ENCODE results near the gene BCKDK.

BCKDK gene

DNA sequence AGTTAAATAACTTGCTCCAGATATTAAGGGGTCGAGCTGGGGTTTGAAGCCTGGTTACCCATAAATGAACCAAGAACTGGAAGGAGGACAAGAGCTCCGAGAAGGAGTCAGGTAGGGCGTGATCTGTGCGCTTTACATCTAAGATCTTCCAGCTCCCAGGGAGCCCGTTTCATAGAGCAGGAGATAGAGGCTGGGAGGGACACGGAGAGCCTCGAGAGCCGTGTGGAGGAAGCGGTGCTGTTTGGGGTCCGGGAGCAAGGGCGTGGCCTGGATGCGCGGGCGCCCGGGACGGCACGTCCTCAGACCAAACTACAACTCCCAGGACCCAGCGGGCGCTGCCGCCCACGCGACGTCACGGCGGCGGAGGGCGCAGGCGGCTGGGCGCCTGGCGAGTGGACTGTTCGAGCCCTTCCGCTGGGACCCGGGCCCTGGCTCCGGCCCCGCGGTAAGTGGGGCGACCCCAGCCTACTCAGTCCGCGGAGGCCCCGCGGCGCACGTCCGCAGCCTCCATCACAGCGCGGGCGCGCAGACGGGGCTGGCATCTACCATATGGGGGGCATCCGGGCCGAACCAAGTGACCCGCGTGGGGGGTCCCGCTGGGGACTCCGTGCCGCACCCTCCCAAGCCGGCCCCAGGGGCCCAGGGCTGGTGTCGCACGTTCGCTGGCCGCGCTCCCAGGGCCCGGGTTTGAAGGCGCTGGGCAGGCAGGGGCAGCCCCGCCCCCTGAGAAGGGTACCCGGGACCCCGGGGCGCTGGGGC lies at the start of gene BCKDK:
Gene BCKDK (plus strand): TSS at position 352 of the 759 bp plus-strand sequence. CDS start 838 bp downstream, outside the sequence.
- no peak for DNase-seq

DNA sequence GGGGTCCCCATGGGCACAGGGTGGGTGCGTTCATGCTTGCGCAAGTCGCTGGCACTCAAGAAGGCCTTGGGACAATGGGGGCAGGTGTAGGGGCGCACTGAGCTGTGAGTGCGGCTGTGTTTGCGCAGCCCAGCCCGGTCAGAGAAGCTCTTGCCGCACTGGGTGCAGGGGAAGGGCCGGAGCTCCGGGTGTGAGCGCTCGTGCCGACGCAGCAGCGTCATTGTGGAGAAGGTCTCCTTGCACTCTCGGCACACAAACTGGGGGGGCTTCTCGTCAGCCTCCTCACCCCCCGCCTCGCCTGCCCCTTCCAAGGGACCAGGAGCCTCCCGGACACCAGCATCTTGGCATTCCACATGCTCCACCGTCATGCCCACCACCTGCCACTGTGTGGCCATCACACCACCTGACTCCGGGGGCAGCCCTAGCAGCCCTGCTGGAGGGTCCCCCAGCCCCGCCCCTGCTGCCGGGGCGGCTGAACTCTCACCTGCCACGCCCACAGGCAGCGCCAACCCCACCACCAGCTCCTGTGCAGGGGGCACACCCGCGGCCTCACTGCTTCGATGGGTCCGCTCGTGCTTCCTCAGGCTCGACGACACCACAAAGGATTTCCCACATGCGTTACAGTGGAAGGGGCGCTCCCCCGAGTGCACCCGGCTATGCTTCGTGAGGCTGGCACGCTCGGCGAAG lies 46.9 kb upstream of the BCKDK start:
- no peak for DNase-seq

DNA sequence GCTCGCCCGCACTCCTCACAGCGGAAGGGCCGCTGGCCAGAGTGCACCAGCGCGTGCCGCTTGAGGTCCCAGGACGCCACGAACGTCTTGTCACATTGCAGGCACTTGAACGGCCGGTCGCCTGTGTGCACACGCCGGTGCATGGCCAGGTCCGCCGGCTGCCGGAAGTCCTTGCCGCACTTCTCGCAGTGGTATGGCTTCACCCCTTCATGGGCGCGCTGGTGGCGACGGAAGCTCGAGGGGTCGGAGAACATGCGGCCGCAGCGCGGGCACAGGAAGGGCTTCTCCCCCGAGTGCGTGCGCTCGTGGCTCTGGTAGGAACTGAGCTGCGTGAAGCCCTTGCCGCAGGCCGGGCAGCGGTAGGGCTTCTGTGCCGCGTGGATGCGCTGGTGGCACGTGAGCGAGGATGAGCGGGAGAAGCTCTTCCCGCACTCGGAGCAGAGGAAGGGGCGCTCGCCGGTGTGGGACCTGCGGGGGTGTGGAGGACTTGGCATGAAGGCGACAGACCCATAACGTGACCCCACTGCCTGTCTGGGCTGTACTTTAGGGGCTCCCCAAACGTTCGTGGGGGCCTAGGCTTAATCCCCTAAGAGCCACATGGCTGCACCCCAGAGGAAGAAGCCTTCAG lies 46.3 kb upstream of the BCKDK start:
- no peak for DNase-seq

DNA sequence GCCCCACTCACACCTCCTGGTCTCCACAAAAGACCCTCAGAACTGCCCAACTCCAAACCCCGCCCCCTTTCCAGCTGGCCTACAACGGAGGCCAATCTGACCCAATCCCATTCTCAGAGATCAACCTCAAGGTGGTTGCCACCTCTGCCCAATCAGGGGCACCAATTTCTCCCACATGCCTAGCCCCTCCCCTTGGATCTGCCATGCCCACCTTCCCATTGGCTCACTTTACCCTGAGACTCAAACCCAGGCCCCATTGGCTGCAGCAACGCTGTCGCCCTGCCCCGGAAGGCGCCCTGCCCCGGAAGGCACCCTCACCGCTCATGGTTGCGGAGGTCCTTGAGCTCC lies 44.7 kb upstream of the BCKDK start:
- no peak for DNase-seq

DNA sequence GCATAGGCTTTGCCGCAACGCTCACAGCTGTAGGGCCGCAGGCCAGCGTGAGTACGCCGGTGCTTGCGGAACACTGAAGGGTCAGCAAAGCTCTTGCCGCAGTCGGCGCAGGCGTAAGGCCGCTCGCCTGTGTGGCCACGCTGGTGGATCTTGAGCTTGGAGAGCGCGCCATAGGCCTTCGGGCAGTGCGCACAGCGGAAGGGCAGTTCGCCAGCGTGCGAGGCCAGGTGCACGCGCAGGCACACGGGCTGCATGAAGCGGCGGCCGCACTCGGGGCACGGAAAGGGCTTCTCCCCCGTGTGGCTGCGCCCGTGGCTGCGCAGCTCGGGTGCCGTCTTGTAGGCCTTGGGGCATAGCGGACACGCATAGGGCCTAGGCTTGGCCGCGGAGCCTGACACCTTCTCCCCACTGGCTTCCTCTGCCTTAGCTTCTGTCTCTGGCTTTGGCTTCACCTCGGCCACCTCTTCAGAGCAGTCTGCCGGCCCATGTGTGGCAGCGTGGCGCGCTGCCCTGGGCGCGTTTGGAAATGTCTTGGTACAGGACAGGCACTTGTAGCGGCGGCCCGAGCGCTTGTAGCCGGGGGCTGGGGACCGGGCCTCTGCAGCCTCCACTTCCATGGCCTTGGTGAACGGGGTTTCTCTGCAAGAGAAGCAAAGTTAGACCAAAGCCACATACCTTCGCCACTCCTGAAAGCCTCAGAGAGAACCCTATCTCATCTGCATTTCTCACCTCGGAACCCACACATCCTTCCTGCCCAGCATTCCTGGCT lies 44.2 kb upstream of the BCKDK start:
- DNase-seq: no peak

DNA sequence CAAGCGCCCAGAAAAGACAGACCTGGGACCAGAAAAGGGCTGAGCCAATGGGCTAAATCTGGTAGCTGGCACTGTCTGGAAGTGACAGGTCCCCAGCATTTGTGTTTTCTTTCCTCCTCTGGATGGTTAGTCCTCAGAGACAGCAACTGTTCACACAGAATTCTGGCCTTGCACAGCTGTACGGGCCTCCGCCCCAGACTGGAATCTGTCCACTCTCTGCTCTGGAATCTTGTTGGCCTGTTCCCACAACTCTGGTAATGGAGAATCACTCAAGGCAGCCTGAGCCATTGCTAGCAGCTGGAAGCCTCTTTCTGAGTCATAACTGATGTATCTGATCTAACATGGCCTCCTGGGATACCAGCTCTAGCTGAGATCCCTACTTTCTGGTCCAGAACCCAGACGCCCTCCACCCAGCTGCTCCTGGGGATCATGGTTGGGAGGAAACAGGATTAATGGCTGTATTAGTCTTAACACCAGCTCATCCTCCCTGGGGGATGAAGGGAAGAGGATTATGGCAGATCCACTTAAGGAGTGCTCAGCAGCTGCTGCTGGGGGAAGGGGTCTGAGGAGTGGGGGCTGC lies 43.2 kb upstream of the BCKDK start:
- no peak for DNase-seq

DNA sequence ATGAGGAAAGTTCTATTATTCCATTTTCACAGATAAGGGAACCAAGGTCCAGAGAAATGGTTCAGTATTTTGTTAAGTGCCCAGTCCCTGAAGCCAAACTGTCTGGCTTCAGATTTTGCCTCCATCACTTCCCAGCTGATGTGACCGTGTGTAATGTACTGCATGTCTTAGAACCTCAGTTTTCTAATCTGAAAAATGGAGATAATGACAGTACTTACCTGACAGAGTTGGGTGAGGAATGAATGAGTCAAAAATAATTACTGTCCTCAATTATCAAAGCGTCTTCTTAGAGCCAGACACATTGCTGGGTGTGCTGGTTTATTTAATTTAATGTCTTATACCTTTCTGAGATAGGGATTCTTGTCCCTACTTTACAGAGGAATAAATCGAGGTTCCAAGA lies 40.8 kb upstream of the BCKDK start:
- DNase-seq: no peak

DNA sequence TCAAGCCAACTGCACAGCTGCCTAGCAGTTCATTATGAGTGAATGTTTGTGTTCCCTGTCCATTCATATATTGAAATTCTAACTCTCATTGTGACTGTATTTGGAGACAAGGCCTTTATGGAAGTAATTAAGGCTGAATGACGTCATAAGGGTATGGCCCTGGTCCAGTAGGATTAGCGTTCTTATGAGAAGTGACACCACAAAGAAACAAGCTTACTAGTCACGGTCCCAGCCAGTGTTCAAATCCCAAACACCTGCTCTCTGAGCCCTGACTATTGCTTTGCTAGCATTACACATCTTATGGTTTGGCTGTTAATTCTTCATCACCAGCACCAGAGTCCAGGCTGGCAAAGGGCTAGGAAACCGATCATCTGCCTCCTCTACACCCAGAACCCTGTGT lies 36.3 kb upstream of the BCKDK start:
- no peak for DNase-seq

DNA sequence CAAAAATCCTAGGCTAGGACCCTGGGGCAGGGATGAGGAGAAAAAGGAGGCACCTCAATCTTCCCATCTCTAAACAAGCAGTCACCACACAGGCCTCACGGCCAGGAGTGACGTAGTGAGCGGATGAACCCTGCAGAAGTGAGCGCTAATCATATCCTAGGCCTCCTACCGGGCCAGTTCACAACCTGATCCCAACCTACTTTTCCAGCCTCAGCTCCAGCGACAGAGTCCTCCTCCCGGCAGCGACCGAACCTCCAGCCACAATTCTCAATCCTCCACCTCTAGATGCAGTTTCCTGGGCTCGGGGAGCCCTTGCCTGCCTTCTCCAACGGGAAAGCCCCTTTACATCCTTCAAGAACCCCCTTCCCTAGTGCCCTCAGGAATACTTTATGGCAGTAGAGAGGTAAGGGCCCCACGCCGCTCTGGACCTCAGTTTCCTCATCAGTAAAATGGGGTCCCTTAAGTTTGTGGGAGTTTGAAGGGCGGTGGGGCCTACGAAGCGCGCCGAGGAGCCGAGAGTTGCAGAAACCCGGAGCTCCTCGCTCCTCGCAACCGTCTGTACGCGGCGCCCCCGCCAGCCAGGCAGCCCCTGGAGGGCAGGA lies 35.5 kb upstream of the BCKDK start:
- DNase-seq: no peak

DNA sequence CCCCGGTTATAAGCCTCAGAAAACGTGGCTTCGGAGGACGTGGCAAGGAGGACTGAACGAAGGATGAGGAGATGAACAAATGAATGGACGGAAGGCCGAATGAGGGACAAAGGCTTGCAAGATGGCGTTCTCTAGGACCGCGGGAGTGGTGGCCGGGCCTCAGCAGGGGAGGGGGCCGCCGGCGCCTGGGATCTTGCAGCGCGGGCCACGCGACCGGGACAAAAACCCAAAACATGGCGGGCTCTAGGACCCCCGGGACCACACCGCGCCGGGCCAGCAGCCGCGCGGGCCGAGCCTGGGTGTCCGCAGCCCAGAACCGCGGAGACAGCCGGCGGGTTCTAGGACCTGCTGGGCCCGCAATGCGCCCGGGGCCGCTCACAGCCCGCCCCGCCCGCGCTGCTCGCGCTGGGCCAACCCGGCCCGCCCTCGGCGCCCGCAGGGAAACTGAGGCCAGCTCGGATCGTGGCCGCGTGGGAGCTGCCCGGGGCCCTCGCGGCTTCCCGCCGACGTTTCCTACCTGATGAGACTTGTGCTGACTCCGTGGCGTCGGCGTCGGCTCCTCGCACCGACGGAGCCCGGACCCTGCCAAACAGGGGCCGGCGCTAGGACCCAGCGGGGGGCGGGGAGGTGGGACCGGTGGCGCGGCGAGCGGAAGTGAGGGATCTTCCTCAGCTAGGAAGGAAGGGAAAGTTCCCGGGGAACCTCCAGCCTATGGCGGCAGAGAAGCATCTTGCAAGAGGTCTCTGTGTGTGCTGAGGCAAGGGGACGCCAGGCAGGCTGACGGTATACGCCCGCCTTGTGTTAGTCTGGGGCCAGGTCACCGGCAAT lies 34.8 kb upstream of the BCKDK start:
- peak; percentile 83 for DNase-seq

DNA sequence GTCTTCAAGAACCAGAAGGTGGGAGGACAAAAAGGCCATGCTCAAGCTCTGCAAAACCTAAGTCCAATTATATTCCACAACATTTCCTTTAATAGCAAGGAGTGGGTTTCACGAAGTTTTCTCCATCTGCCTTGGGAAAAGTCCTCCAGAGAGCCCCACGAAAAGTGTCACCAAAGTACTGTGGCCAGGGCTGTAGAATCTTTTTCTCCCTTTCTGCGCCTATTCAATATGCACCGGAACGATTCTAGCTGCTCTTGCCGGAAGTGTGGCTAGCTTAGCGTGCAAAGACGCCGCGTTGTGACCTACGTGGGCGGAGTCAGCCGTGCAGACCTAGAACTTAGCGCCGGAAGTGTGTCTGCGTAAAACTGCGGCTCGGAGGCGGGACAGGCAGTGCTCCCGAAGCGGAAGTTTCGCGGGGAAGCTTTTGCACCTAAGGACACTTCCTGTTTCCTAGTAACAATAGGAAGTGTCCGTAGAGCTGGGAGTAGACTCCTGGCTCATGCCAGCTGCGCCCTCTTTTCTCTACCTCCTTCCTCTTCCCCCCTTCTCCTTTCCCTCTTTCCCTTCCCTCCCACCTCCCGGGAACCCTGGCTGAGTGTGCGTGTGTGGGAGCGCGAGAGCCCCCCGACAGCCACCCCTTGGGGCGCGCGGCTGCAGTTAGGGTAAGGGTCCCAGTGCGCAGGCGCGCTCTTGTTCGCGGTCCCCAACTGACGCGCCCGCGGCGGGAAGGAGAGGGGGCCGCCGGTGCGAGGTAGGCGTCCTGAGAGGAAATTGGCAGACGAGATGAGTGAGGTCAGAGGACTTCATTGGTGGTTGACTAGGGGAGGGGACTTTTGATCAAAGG lies 34.0 kb upstream of the BCKDK start, which contains the start of the genes ZNF646 and ZNF668:
Gene ZNF646 (plus strand): TSS at position 453 of the 844 bp plus-strand sequence. CDS start 1,903 bp downstream, outside the sequence.
Gene ZNF668 (minus strand): TSS at position 271 of the 844 bp plus-strand sequence. CDS start 9,781 bp downstream, outside the sequence.
- DNase-seq: peak; percentile 97

DNA sequence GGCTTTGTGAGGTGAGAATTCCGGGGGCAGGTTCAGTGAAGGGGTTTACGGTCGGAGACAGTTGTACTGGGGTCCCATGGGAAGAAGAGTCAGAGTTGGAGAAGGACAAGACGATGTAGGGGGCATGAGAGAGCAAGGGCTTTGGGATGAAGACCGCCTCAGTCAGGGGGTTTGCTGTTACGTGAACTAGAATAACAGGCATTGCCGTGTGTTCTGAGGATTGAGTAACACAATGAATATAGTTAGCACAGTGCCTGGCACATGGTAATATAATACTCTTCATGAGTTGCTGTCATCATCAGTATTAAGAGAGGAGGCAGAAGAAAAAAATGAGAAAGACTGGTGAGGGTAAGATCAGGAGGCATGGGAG lies 33.4 kb upstream of the BCKDK start:
- no peak for DNase-seq

DNA sequence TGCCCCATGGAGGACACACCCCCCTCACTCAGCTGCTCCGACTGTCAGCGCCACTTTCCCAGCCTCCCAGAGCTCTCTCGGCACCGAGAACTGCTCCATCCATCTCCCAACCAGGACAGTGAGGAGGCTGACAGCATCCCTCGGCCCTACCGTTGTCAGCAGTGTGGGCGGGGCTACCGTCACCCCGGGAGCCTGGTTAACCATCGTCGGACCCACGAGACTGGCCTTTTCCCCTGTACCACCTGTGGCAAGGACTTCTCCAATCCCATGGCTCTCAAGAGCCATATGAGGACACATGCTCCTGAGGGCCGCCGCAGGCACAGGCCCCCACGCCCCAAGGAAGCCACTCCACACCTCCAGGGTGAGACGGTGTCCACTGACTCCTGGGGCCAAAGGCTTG lies 31.9 kb upstream of the BCKDK start:
- DNase-seq: no peak

DNA sequence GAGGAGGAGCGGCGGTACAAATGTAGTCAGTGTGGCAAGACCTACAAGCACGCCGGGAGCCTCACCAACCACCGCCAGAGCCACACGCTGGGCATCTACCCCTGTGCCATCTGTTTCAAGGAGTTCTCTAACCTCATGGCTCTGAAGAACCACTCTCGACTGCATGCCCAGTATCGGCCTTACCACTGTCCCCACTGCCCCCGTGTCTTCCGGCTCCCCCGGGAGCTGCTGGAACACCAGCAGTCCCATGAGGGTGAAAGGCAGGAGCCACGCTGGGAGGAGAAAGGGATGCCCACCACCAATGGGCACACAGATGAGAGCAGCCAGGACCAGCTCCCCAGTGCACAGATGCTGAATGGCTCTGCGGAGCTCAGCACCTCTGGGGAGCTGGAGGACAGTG lies 31.2 kb upstream of the BCKDK start:
- DNase-seq: no peak

DNA sequence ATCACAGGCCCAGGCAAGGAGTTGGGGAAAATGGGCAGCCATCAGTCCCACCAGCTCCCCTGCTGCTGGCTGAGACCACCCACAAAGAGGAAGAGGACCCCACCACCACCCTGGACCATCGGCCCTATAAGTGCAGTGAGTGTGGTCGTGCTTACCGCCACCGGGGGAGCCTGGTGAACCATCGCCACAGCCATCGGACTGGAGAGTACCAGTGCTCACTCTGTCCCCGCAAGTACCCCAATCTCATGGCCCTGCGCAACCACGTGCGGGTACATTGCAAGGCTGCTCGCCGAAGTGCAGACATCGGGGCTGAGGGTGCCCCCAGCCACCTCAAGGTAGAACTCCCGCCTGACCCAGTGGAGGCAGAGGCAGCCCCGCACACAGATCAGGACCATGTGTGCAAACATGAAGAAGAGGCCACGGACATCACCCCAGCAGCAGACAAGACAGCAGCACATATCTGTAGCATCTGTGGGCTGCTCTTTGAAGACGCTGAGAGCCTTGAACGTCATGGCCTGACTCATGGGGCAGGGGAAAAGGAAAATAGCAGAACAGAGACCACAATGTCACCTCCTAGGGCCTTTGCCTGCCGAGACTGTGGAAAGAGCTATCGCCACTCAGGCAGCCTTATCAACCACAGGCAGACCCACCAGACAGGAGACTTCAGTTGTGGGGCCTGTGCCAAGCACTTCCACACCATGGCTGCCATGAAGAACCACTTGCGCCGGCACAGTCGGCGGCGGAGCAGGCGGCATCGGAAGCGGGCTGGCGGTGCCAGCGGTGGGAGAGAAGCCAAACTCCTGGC lies 30.4 kb upstream of the BCKDK start:
- DNase-seq: no peak

DNA sequence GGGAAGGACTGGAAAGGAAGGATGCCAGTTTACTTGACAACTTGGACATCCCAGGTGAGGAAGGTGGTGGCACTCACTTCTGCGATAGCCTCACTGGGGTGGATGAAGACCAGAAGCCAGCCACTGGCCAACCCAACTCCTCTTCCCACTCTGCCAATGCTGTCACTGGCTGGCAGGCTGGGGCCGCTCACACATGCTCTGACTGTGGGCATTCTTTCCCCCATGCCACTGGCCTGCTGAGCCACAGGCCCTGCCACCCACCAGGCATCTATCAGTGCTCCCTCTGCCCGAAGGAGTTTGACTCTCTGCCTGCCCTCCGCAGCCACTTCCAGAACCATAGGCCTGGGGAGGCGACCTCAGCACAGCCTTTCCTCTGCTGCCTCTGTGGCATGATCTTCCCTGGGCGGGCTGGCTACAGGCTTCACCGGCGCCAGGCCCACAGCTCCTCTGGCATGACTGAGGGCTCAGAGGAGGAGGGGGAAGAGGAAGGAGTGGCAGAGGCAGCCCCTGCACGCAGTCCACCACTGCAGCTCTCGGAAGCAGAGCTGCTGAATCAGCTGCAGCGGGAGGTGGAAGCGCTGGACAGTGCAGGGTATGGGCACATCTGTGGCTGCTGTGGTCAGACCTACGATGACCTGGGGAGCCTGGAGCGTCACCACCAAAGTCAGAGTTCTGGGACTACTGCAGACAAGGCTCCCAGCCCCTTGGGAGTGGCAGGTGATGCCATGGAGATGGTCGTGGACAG lies 29.4 kb upstream of the BCKDK start:
- DNase-seq: no peak

DNA sequence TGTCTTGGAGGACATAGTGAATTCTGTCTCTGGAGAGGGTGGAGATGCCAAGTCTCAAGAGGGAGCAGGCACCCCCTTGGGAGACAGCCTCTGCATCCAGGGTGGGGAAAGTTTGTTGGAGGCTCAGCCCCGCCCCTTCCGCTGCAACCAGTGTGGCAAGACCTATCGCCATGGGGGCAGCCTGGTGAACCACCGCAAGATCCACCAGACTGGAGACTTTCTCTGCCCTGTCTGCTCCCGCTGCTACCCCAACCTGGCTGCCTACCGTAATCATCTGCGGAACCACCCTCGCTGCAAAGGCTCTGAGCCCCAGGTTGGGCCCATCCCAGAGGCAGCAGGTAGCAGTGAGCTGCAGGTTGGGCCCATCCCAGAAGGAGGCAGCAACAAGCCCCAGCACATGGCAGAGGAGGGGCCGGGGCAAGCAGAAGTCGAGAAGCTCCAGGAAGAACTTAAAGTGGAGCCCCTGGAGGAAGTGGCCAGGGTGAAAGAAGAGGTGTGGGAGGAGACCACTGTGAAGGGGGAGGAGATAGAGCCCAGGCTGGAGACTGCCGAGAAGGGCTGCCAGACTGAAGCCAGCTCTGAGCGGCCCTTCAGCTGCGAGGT lies 28.7 kb upstream of the BCKDK start:
- no peak for DNase-seq

DNA sequence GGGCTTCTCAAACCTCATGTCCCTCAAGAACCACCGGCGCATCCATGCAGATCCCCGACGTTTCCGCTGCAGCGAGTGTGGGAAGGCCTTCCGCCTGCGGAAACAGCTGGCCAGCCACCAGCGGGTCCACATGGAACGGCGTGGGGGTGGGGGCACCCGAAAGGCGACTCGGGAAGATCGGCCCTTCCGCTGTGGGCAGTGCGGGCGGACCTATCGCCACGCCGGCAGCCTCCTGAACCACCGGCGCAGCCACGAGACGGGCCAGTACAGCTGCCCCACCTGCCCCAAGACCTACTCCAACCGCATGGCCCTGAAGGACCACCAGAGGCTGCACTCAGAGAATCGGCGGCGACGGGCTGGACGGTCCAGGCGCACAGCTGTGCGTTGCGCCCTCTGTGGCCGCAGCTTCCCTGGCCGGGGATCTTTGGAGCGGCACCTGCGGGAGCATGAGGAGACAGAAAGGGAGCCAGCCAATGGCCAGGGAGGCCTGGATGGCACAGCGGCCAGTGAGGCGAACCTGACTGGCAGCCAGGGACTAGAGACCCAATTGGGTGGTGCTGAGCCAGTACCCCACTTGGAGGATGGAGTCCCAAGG lies 28.1 kb upstream of the BCKDK start:
- DNase-seq: no peak

Data from NCI-H2107 (cell line).